H54 (cell line): Measurements from ENCODE around the gene TEX38.

Source experiments
- DNase-seq: peaks from one replicate; pipeline ENCODE4 v3.0.0; 2011; ENCODE audit warnings: low spot score, mixed read lengths; ENCODE audit not compliant: insufficient read length
- FAIRE-seq: peaks from 3 replicates; lab custom pipeline; 2011; peaks lifted over from hg19 to GRCh38; lab: Jason Lieb, UNC
- POLR2A ChIP-seq: IDR thresholded peaks from 2 replicates; pipeline ENCODE4 v1.6.1; 2011; ENCODE audit warnings: low read depth, mild to moderate bottlenecking, low read length

The TEX38 gene

GRCh38 chr1:46667782-46668760, 3.6 kb upstream of the TEX38 start, which contains the start of gene ATPAF1:
TSS of gene ATPAF1 (minus strand) at chr1:46668364. CDS start at chr1:46668322, 42 bp downstream.
- FAIRE-seq: no peak
- DNase-seq: peak; percentile 53
- peak; percentile 58; the same call in 1 of the 2 replicates for TF ChIP-seq POLR2A

- no peak for FAIRE-seq
- no peak for DNase-seq
- no peak for TF ChIP-seq POLR2A
These were observed 1.5 kb upstream of the TEX38 start for GRCh38 chr1:46670134-46670533.

DNA sequence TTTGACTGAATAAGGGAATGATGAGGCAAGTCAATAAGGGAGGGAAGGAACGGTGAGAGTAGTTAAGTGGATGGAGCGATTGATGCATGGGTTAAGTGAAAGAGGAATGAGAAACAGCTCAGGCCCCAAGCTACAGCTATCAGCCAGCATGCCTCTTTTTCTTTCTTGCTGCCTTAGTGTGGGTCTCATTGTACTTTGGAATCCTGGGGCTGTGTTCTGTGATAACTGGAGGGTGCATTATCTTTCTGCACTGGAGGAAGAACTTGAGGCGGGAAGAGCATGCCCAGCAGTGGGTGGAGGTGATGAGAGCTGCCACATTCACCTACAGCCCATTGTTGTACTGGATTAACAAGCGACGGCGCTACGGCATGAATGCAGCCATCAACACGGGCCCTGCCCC, 1.0 kb downstream of the TEX38 start:
- no peak for TF ChIP-seq POLR2A
- FAIRE-seq (no peak), DNase-seq (no peak)

DNA sequence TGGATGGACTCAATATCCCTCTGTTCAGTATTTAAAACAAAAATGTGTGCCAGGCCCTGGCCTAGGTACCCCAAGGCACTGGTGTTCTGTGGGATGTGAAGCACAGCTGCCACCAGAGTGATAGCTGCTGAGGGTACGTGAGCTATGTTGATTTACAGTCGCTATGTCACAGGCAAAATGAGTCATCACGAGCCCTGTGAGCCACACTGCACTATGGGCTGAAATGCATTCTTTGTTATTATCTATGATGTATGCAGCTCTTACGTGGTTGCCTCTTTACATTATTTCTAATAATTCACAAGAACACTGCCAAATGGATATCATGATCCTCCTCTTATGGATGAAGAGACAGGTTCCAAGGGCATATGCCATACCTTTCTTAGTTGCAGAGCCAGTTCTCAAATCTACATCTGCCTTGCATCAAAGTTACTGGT, 2.1 kb downstream of the TEX38 start:
- peak; percentile 40 for DNase-seq
- FAIRE-seq: peak; percentile 86
- TF ChIP-seq POLR2A: no peak

DNA sequence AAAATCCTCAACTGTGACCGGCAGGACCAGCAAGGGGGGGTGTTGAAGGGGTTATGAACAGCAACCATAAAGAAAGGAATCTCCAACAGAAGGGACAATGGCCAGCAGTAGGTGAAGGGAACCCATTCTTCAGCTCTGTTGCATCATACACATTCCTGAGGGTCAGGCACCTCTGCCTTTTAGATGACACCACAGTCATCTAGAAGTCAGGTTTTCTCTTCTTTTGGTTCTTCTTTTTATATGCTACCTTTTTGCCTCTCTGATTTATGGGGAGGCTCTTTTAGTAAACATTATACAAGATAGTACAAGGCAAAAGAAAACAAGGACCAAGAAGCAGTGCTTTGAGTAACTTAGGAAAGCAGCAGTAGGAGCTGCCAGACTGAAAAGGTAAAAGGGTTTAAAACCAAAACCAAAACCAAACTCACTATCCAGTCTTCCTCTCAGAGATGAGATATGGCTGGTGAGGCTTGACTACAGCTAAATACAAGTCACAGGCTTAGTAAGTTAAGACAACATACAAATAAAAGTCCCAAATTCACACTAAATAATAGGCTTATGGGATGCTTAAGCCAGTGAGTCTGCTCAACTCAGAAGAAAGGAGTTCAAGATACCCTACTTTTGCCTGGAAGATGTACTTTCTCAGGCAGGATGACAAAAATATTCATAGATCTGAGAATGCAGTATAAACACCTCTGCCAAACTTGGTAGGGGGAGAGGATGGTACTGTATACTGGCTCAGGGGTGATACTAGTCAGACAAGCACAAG, 4.1 kb downstream of the TEX38 start:
- FAIRE-seq (no peak), DNase-seq (no peak)
- no peak for TF ChIP-seq POLR2A

- DNase-seq (no peak), FAIRE-seq (no peak)
- TF ChIP-seq POLR2A: no peak
These were observed 4.9 kb downstream of the TEX38 start for GRCh38 chr1:46676531-46676930.

GRCh38 chr1:46677339-46677738, 5.7 kb downstream of the TEX38 start:
- TF ChIP-seq POLR2A: no peak
- FAIRE-seq (no peak), DNase-seq (no peak)

DNA sequence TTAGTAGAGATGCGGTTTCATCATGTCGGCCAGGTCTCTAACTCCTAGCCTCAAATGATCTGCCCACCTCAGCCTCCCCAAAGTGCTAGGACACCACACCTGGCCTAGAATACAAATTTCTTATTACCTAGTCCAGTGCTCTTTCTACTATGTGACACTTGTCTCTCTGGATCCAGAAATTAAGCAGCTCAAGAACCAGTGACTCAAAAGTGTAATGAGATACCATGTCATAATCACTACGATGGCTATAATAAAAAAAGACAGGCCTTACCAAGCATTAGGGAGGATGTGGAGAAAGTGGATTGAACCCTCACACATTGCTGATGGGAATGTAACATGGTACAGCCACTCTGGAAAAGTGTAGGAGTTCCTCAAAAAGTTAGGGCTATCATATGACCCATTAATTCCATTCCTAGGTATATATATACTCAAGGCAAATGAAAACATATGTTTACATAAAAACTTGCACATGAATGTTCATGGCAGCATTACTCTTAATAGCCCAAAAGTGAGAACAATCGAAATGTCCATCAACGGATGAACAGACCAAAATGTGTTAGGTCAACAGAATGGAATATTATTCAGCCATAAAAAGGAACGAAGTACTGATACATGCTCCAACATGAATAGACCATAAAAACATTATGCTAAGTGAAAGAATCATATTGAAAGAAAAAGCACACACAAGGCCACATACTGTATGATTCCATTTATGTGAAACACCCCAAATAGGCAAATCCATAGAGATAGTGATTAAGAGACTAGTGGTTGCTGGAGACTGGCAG, 8.3 kb downstream of the TEX38 start:
- TF ChIP-seq POLR2A: no peak
- DNase-seq: no peak
- FAIRE-seq: no peak

- no peak for TF ChIP-seq POLR2A
- FAIRE-seq: no peak
- DNase-seq: no peak
These were observed 9.8 kb downstream of the TEX38 start for GRCh38 chr1:46681333-46682034.

GRCh38 chr1:46682064-46682463, 10.4 kb downstream of the TEX38 start:
- FAIRE-seq: no peak
- DNase-seq: no peak
- no peak for TF ChIP-seq POLR2A

- DNase-seq (no peak), FAIRE-seq (peak; percentile 43)
- no peak for TF ChIP-seq POLR2A
These were observed 13.0 kb downstream of the TEX38 start for GRCh38 chr1:46684670-46685069.

DNA sequence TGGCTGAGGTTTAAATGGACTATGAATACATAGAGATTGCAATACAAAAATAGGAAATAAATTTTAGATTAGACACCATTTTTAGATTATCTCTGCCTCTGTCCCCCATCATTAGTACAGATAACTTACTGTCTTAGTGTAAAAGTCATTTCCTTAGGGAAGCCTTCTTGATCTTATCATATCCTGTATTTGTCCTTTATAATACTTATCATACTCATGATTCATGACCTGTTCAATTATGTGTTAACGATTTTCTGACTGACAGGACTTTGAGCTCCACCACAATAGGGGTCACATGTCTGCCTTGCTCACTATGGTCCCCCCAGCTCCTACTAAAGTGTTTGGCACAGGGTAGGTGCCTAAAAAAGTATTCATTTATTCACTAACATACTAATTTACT, 14.6 kb downstream of the TEX38 start:
- FAIRE-seq: no peak
- no peak for TF ChIP-seq POLR2A
- DNase-seq: no peak

DNA sequence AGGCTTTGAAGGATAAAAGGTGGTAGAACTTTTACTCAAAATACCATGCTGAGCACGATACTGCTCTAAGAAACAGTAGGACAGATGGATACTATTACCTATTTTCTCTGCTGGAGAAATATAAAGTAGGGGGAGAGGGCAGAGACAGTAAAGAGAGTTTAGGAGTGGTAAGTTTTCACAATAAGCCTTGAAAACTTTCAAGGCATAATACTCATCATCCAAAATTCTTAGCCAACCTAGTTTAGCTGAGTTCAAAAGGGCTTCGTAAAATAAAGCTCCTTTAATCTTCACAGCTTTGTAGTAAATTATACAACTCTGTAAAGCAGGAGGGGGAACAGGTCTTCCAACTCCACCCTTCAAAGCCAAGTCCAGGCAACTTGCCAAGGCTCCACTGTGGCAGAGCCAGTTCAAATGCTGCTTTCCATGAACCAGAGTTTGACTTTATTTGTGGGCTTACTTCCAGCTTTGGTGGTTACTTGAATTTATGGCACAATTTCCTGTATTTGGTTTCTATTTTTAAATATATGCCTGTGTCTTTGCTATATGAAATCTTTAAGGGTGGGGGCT, 15.5 kb downstream of the TEX38 start:
- DNase-seq: no peak
- TF ChIP-seq POLR2A: no peak
- no peak for FAIRE-seq
